Fibroblast of skin of right quadriceps (primary cell): ENCODE data around the gene CLK1.
A peak's percentile ranks its signal among the peaks of the same experiment; 100 is the strongest.
"Not testable (repeated sequence)": the region's sequence is repeated elsewhere in the genome, so short reads cannot be mapped to it uniquely, and the experiment has no call there.

Experiments used
- DNase-seq: peaks from one replicate; pipeline ENCODE4 v3.0.0-alpha.2; 2013

The CLK1 gene

GRCh38 chr2:200850512-200851256 is 13.8 kb downstream of the CLK1 start:
- DNase-seq, result no peak

- no peak for DNase-seq
Measured at GRCh38 chr2:200847939-200848338, 16.5 kb downstream of the CLK1 start.

- DNase-seq, result no peak
Measured at GRCh38 chr2:200847269-200847668, 17.2 kb downstream of the CLK1 start.

GRCh38 chr2:200845669-200846325 is 18.7 kb downstream of the CLK1 start:
- no peak for DNase-seq

GRCh38 chr2:200845194-200845593 is 19.3 kb downstream of the CLK1 start:
- DNase-seq, result no peak

- DNase-seq, result no peak
Measured at GRCh38 chr2:200843993-200844948, 20.2 kb downstream of the CLK1 start.

GRCh38 chr2:200839513-200839912 is 24.9 kb downstream of the CLK1 start:
- no peak for DNase-seq

- DNase-seq, result no peak
Measured at GRCh38 chr2:200834701-200835100, 29.8 kb downstream of the CLK1 start.

GRCh38 chr2:200829258-200829655 is 35.2 kb downstream of the CLK1 start:
- no peak for DNase-seq

- DNase-seq, result no peak
Measured at GRCh38 chr2:200828572-200829257, 35.7 kb downstream of the CLK1 start.

- no peak for DNase-seq
Measured at GRCh38 chr2:200828104-200828503, 36.4 kb downstream of the CLK1 start.

GRCh38 chr2:200821686-200822245 is 42.7 kb downstream of the CLK1 start:
- no peak for DNase-seq

GRCh38 chr2:200820573-200821234 is 43.8 kb downstream of the CLK1 start:
- no peak for DNase-seq

GRCh38 chr2:200818732-200819131 is 45.7 kb downstream of the CLK1 start:
- not testable (repeated sequence) for DNase-seq

GRCh38 chr2:200814917-200815316 is 49.5 kb downstream of the CLK1 start:
- DNase-seq, result no peak

- no peak for DNase-seq
Measured at GRCh38 chr2:200814276-200814815, 50.1 kb downstream of the CLK1 start.

GRCh38 chr2:200812122-200813022 is 52.1 kb downstream of the CLK1 start:
- DNase-seq, result peak; percentile 59

GRCh38 chr2:200811333-200812121 is 52.9 kb downstream of the CLK1 start, which contains the start of gene BZW1:
BZW1 (plus strand) TSS chr2:200811910; CDS start chr2:200813218, 1,308 bp downstream.
- peak; percentile 98 for DNase-seq

- DNase-seq, result no peak
Measured at GRCh38 chr2:200810998-200811332, 53.5 kb downstream of the CLK1 start.
